MCF 10A (cell line): ENCODE data around the gene KIF1B. TPM values are rescaled to one million over a fixed set of nuclear protein-coding genes. Genes with fewer than 3 reads are reported as not detected.

Experiments used
- Bru-seq: library from RNA; stranded (reverse); fragments of 400-500 nt; gene quantifications from one replicate; lab custom pipeline; 2021; lab: Mats Ljungman, UMichigan
- BruChase-seq, 2 experiments: library from RNA; stranded (reverse); fragments of 400-500 nt; gene quantifications; one replicate each; lab custom pipeline; 2021; lab: Mats Ljungman, UMichigan
- BruUV-seq: library from RNA; stranded (reverse); fragments of 400-500 nt; replicated peaks from 2 replicates; lab custom pipeline; 2021; lab: Mats Ljungman, UMichigan
- CTCF ChIA-PET: fragments of 300-600 bp; sonication (Branson Sonifier 250); formaldehyde crosslinking; extraction: SDS; loops from one replicate; lab custom pipeline; 2021; ENCODE audit warnings: antibody characterized with exemption, inconsistent platforms; lab: Yijun Ruan, JAX
- POLR2A ChIA-PET: fragments of 300-600, 350-650 bp; sonication (Branson Sonifier 250); formaldehyde crosslinking; extraction: SDS; loops from one replicate; lab custom pipeline; 2020; ENCODE audit warnings: antibody characterized with exemption, inconsistent platforms; lab: Yijun Ruan, JAX
- DNase-seq: peaks from one replicate; pipeline ENCODE4 v3.0.0-alpha.2; 2018; ENCODE audit not compliant: unreplicated experiment
- H3K27ac Mint-ChIP-seq: one replicate; pipeline ENCODE4 v1.8.0; 2022; ENCODE audit warnings: mild to moderate bottlenecking, low read depth, mixed read lengths; ENCODE audit not compliant: unreplicated experiment
- H3K27me3 Mint-ChIP-seq: one replicate; pipeline ENCODE4 v1.8.0; 2022; ENCODE audit warnings: mixed read lengths; ENCODE audit not compliant: insufficient read depth, unreplicated experiment
- H3K36me3 Mint-ChIP-seq: one replicate; pipeline ENCODE4 v1.8.0; 2022; ENCODE audit warnings: mild to moderate bottlenecking, moderate library complexity, mixed read lengths; ENCODE audit not compliant: insufficient read depth, unreplicated experiment
- H3K4me1 Mint-ChIP-seq: one replicate; pipeline ENCODE4 v1.8.0; 2022; ENCODE audit warnings: mixed read lengths; ENCODE audit not compliant: insufficient read depth, unreplicated experiment
- H3K4me3 Mint-ChIP-seq: one replicate; pipeline ENCODE4 v1.8.0; 2022; ENCODE audit warnings: mild to moderate bottlenecking, moderate library complexity, mixed read lengths; ENCODE audit not compliant: unreplicated experiment
- H3K9me3 Mint-ChIP-seq: one replicate; pipeline ENCODE4 v1.8.0; 2022; ENCODE audit warnings: mixed read lengths; ENCODE audit not compliant: unreplicated experiment
- CTCF ChIP-seq: fragments of 200-600 bp; IDR thresholded peaks from one replicate; pipeline ENCODE4 v1.8.0; 2022; ENCODE audit warnings: antibody characterized with exemption, mild to moderate bottlenecking; ENCODE audit not compliant: unreplicated experiment
- intact Hi-C: fragments of 100-400 bp; cut with micrococcal nuclease; formaldehyde crosslinking; loops from 2 replicates; pipeline ENCODE4 v1.14.1; 2022
- long read RNA-seq: library from polyadenylated mRNA; stranded (forward); transcript quantifications from one replicate; pipeline ENCODE4 v2.0.0, GENCODE V29; 2022
- total RNA-seq: library from RNA; stranded (reverse); gene quantifications from 2 replicates; pipeline ENCODE4 v1.2.3, GENCODE V29; 2022

The KIF1B gene, protein sequence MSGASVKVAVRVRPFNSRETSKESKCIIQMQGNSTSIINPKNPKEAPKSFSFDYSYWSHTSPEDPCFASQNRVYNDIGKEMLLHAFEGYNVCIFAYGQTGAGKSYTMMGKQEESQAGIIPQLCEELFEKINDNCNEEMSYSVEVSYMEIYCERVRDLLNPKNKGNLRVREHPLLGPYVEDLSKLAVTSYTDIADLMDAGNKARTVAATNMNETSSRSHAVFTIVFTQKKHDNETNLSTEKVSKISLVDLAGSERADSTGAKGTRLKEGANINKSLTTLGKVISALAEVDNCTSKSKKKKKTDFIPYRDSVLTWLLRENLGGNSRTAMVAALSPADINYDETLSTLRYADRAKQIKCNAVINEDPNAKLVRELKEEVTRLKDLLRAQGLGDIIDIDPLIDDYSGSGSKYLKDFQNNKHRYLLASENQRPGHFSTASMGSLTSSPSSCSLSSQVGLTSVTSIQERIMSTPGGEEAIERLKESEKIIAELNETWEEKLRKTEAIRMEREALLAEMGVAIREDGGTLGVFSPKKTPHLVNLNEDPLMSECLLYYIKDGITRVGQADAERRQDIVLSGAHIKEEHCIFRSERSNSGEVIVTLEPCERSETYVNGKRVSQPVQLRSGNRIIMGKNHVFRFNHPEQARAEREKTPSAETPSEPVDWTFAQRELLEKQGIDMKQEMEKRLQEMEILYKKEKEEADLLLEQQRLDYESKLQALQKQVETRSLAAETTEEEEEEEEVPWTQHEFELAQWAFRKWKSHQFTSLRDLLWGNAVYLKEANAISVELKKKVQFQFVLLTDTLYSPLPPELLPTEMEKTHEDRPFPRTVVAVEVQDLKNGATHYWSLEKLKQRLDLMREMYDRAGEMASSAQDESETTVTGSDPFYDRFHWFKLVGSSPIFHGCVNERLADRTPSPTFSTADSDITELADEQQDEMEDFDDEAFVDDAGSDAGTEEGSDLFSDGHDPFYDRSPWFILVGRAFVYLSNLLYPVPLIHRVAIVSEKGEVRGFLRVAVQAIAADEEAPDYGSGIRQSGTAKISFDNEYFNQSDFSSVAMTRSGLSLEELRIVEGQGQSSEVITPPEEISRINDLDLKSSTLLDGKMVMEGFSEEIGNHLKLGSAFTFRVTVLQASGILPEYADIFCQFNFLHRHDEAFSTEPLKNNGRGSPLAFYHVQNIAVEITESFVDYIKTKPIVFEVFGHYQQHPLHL (N-terminal part only)
- 34.2 and 35.9 TPM in 2 replicates for total RNA-seq
- percentile 73 among the genes with signal in this experiment for Bru-seq, nascent RNA
- BruChase-seq, experiment 1, labeled RNA remaining after a 6-hour chase = percentile 79 among the genes with signal in this experiment
- percentile 79 among the genes with signal in this experiment for BruChase-seq, experiment 2, labeled RNA remaining after a 2-hour chase
- long read RNA-seq, full-length matches to known transcripts = 40 of 55 reads
- long read RNA-seq, partial matches to known transcripts = 8 of 55 reads
- long read RNA-seq, other reads (novel, unspliced or antisense) = 7 of 55 reads

DNA sequence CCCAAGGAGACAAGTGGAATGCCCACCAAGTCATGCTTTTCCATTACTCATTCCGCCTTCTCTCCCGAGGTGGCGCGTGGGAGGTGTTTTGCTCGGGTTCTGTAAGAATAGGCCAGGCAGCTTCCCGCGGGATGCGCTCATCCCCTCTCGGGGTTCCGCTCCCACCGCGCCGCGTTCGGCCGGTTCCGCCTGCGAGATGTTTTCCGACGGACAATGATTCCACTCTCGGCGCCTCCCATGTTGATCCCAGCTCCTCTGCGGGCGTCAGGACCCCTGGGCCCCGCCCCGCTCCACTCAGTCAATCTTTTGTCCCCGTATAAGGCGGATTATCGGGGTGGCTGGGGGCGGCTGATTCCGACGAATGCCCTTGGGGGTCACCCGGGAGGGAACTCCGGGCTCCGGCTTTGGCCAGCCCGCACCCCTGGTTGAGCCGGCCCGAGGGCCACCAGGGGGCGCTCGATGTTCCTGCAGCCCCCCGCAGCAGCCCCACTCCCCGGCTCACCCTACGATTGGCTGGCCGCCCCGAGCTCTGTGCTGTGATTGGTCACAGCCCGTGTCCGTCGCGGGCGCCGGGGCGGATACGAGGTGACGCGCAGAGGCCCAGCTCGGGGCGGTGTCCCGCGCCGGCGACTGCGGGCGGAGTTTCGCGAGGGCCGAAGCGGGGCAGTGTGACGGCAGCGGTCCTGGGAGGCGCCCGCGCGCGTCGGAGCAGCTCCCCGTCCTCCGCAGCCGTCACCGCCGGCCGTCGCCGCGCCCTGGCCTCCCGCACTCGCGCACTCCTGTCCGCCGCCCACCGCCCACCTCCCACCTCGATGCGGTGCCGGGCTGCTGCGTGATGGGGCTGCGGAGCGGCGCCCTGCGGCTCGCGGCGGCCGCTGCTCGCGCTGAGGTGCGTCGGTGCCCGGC, at the start of gene KIF1B:
TSS of gene KIF1B (plus strand) at position 666 of the 906 bp plus-strand sequence. CDS start 21,759 bp downstream, outside the sequence.
- Mint-ChIP-seq H3K4me3 (peak within 1 kb of the TSS; percentile 98), H3K4me1 (peaks cover 18% of the 10 kb centered on the region), H3K9me3 (no peaks in the 10 kb centered on the region), H3K36me3 (peaks cover 4% of the 10 kb centered on the region), H3K27ac (peak within 1 kb of the TSS; percentile 84), H3K27me3 (no peaks in the 10 kb centered on the region)
- intact Hi-C loops = loop anchor here (1.0 to 2.0 kb wide), 2 partner anchors 129 to 218 kb away; no protein-coding TSS in a partner anchor
- CTCF ChIA-PET = interaction anchor here (0.6 to 2.1 kb wide), 36 partner anchors 9 to 619 kb away, joined by 3 to 9 read pairs (median 4); partner anchors contain the start of gene CENPS
- TSS peak; percentile 43 for BruUV-seq
- peak; percentile 97 for DNase-seq
- POLR2A ChIA-PET = interaction anchor here (0.6 to 2.4 kb wide), 37 partner anchors 9 to 1546 kb away, joined by 3 to 34 read pairs (median 4); partner anchors contain the start of genes DFFA, LZIC, NMNAT1 and PEX14
- peak; percentile 97 for TF ChIP-seq CTCF

DNA sequence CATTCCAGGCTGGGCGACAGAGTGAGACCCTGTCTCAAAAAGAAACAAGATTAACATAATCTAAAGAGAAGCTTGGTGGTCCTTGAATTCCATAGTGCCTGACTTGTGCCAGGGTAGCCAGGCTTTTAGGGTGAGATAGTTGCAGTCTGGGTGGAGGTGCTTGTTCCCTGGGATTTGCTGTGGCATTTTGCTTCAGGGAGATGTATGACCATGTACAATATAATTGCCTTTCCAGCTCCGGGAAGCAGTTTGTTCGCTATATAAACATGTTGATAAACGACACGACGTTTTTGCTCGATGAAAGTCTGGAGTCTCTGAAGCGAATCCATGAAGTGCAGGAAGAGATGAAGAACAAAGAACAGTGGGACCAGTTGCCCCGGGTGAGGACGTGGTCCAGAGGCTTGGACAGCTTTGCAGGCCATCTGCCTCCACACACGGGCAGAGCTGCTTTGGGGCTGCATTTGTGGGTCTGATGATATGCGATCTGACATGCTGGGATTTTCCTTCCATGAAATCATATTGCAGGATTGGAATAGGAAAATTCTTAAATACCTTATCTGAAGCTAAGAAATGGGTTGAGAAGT, 49.4 kb upstream of the KIF1B start:
- ChIA-PET POLR2A (no interaction called here), CTCF (interaction anchor here (1.2 kb wide), 1 partner anchor 220 kb away, joined by 3 read pairs; no protein-coding TSS in a partner anchor)
- H3K9me3 Mint-ChIP-seq = no peaks in the 10 kb centered on the region
- no peak for DNase-seq
- H3K4me3 Mint-ChIP-seq = no peak overlapping the region
- peaks cover 59% of the 10 kb centered on the region for H3K36me3 Mint-ChIP-seq
- no peaks in the 10 kb centered on the region for H3K27me3 Mint-ChIP-seq
- BruUV-seq = no TSS peak
- no peak for TF ChIP-seq CTCF
- intact Hi-C loops = no loop called here
- no peak overlapping the region for H3K27ac Mint-ChIP-seq
- H3K4me1 Mint-ChIP-seq = no peaks in the 10 kb centered on the region
